Smooth muscle cell of the brain vasculature (primary cell): ENCODE measurements around the gene CYB5R3.
"Not testable (repeated sequence)": the region's sequence is repeated elsewhere in the genome, so short reads cannot be mapped to it uniquely, and the experiment has no call there.

Source experiments
- DNase-seq: peaks from one replicate; pipeline ENCODE4 v3.0.0-alpha.2; 2012; ENCODE audit warnings: low read depth, low spot score

The CYB5R3 gene

DNA sequence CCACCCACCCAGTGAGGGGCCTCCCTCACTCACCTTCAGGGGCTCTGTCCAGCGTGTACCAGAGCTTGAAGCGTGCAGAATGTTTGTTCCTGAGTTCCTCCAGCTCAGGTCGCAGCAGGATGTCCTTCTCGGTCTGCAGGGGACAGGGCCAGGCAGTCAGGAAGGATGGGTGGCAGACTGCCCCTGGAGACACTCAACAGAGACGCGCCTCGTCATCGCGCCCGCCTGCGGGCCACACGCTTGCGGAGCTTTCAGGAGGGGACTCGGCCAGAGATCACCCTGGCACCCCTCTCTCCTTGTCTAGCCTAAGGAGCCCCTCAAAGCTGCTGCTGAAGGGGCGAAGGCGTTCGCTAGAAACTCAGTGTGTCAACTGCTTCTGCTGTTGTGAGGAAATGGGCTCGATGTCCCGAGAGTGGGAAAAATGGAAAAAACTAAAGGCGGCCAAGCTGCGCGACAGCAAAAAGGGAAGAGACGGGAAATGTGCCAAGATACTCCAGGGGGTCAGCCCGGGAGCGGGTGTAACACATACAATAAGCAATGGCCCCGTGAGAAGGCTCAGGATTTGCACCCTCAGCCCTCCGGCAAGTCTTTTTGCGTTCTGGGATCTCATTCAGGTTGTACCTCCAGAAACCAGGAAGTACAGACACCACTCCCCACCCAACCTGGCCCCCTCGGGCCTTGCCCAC is 25.3 kb downstream of the CYB5R3 start:
- DNase-seq: no peak

DNA sequence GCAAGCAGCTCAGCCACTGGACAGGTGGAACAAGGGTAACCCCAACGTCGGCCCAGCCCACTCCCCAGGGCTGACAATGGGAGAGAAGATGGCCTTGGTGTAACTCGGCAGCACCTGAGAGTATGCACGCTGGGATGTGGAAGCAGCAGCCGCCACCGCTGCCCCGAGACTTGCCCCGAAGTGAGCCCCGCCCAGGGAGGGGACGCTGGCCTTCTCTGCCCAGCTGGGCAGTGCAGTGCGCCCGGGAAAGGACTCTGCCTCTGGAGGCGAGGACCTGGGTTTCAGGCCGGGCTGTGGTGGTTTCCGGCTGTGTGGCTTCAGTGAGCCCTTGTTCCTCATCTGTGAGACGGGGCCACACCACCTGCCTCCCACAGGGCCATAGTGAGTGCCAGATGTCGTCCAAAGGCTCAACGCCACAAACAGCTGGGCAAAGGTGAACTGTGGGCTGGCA is 25.9 kb downstream of the CYB5R3 start:
- no peak for DNase-seq

DNA sequence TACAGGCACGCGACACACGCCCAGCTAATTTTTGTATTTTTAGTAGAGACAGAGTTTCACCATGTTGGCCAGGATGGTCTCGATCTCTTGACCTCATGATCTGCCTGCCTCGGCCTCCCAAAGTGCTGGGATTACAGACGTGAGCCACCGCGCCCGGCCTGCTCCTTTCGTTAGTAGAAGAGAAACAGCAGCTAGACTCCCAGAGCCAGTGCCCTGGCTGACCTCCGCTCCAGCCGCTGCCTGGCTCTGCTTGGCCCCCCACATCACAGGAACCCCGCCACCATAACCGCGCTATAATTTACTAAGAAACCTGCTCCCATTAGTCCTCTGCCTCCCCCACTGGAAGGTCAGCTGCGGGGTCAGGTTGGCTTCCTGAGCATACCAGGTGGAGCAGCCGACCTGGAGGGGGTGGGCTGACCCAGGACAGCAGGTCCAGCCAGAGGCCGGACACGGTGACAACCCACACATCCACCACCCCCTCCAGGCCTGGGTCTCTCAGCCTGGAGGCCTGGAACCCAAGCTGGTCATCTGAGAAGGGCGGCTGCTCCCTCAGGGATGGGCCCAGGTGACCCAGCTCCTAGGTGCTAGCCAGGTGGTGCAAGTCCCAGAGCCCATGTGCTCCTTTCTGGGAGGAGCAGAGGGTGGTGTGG is 27.0 kb downstream of the CYB5R3 start:
- DNase-seq: no peak

DNA sequence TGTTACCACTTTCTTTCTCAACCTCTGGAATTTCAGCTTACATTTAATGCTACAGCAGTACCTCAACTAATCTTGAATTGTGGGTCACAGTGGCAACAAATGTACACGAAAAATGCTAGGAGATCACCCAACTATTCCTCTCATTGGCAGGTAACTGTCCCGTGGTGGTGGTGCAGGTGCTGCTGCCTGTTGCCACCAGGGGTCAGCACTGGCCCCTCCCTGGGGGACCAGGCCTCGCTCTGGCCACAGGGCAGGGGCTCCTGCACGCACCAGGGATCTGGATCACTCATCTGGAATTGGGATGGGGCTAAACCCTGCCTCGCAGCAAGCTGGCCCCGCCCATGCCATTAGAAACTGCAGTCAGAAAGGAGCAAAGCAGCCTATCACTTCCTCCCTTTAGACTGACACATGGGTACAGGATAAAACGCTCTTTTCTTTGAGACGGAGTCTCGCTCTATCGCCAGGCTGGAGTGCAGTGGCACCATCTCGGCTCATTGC is 27.6 kb downstream of the CYB5R3 start:
- no peak for DNase-seq

DNA sequence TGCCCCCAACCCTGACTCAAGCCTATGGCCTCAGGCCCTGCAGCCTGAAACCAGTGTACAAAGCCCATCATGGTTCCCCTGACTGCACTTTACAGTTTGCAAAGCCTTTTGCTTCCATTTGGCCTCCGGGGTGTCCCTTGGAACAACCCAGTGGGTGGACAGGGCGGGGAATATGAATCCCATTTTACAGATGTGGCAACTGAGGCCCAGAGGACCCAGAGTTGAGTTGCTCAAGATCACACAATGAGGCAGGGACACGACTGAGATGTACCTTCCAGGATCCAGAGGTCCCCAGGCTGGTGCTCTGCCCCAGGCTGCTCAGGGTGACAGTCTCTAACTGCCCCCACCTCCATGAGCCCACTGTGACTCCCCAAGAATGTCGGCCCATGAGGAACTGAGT is 29.1 kb downstream of the CYB5R3 start:
- DNase-seq: no peak

DNA sequence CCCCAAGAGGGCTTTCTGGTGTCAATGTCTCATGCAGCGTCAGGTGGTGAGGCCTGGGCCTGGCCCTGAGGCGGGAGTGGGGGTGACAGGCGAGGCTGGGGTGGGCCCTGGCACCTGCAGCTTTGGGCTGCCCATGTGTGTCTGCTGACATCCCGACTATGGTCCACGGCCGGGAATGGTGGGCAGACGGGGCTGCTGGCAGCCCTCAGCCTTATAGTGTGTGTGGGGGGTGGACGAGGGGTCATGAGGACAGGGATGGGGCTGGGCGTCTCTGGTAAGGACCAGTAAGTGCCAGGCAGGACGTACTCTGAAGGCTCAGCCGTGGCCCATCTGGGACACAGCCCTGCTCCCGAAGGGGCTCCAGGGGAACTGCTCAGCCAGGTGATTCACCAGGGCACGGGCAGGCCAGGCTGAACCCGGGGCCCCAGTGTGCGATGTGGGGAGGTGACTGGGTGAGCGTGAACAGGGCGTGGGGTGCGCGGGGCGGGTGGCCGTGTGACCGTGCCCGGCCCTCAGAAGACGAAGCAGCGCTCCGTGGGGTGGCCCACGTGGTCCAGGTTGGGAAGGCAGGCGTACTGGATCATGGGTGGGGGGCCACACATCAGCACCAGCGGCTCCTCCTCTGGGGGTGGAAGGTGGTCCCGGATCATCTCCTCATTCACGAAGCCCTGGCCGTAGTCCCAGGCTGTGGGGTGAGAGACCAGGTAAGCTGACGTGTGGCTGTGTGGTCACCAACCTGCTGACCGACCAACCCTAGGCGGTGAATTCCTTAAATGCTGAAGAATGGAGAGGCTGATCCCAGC is 29.7 kb downstream of the CYB5R3 start:
- DNase-seq: no peak

DNA sequence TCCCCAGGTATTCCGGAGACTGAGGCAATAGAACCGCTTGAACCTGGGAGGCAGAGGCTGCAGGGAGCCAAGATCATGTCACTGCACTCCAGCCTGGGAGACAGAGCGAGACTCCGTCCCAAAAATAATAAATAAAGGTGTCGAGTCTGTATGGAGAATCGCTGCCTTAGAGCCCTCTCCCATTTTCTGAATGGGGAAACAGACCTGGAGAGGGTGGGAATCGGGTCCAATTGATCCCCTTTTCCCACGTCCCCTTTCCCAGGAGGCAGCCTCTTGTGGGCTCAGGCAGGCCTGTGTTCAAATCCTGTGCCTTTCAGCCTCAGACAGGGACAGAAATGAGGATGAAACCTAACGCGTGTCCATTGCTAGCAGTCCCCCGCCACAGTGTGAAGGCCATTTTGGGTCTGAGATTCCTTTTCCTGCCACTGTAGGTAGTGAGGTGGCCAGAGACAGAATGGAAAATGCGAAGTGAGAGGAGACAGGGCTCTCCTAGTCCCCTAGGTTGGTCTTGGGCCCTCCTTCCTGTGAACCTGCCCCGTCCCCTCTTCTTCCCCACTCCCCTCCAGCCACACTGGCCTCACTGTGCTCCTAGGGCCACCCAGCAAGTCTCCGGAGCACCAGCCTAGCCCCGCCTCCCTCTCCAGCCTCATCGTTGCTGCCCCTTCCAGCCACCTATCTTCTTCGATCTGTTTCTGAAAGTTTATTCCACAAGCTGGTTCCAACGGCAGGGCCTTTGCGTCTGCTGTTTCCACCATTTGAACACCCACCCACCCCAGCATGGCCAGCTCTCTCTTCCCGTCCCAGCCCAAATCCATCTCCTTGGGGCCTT is 31.8 kb downstream of the CYB5R3 start:
- DNase-seq: no peak

DNA sequence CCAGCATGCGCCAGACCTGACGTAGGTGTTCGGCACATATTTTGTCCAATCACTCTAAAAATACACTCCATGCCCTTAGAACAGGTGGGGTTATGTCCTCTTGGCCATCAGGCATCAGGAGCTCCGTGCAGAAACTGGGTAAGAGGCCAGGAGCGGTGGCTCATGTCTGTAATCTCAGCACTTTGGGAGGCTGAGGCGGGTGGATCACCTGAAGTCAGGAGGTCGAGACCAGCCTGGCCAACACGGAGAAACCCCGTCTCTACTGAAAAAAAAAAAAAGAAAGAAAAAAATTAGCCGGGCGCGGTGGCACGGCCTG is 33.4 kb downstream of the CYB5R3 start:
- DNase-seq: not testable (repeated sequence)

DNA sequence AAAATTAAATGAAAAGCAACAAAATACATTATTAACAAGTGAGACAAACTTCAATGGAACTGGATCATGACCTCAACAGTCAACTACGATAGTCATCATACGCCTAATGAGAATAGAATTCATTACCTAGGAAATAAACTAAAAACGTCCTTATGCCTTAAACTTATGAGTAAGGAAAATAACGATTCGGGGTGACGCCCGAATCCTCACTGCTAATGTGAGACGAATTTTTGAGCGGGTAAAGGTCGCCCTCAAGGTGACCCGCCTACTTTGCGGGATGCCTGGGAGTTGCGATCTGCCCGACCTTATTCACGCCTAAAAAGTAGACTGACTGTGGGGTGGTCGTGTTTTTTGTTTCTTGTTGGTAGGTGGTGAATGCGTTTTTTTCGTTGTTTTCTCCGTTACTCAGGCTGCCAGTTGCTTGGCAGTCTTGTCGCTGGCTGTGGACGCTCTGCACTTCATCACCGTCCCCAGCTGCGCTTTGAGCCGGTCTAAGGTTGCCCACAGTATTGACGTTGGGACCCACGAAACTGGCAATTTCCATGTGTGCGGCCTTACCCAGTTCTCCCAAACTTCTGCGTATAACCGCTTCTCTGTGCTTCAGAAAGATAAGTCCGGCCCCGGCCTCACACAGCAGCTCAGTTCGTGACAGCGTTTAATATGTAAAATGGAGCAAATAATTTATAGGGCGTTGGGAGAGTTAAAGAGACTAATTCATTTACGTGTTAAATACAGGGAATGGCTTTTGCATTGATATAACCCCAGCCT is 33.9 kb downstream of the CYB5R3 start:
- peak; percentile 94 for DNase-seq

DNA sequence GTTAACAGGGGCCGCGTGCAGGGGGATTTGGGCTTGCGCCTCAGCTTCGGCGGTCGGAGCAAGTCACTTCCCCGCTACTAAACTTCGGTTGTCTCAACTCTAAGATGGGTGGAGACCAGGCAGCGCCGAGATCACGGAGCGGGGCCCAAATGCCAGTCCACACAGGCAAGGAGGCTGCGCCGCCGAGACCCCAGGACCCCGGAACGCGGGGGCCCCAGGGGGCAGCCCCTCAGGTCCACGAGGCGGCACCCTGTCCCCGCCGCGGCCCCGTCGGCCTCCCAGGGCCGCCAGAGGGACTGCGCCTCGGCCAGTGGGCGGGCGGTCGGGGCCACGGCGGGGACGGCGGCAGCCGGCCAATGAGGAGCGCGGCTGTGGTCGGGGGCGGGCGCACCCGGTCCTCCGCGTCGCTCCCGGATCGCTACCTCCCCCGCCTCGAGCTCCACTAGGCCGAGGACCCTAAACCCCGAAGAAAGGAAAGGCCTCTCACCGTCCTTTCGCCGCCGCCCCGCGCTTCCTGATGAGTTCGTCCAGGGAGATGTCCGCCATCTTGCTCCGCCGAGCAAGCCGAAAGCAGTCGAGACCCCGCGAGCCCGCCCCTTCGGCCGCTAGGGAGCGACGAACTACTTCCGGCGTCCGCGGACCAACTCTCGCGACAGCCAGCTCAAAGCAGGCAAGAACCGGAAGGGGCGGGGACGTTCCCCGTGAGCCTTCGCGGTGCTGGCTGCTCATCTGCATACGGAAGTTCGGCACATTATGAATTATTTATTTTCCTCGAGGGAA is 34.7 kb downstream of the CYB5R3 start, which contains the start of gene POLDIP3:
TSS of gene POLDIP3 (minus strand) at position 572 of the 780 bp plus-strand sequence. CDS start at position 546, 26 bp downstream.
- peak; percentile 98 for DNase-seq

DNA sequence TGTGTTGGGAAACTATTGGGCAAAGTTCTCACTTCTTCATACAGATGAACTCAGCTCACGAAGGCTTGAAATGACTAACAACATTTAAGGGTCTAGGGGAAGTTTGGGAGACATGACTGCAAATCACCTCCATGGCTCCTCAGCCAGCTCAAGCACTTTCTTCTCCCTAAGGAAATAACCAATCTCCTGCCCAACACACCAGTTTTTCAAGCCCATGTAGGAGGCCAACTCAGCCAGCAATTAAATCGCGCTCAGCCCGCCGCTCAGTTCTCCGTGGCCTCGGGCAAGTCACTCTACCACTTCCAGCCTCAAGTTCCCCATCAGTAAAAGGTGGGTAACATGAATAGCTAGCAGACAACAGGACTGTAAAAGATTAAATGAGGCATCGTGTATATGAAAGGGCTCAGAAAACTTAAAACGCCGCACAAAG is 35.3 kb downstream of the CYB5R3 start:
- DNase-seq: no peak

DNA sequence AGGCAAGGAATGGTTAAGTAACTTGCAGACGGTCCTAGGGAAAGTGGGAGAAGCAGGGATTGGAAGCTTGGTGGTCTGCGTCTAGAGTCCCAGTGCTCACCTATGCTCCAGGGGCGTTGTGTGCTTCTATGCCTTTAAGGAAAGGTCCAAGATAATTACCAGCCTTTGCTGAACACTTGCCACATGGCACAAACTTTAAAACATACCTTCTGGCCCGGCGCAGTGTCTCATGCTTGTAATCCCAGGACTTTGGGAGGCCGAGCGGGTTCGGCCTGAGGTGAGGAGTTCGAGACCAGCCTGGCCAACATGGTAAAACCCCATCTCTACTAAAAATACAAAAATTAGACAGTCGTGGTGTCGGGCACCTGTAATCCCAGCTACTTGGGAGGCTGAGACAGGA is 36.9 kb downstream of the CYB5R3 start:
- no peak for DNase-seq

DNA sequence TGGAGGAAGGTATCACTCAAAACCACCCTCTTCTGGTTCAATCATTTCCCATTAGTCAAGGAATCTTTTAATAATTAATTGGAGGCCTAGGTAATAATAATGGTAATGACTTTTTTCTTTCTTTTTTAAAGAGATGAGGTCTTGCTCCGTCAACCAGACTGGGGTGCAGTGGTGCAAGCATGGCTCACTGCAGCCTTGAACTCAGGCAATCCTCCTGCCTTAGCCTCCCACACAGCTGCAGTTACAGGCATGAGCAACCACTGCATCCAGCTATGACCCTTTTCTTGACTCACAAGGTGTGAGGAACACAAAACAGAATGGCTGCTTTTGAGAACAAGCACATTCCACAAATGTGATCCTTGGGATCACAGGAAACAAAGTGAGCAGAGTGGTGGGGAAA is 38.1 kb downstream of the CYB5R3 start:
- no peak for DNase-seq

DNA sequence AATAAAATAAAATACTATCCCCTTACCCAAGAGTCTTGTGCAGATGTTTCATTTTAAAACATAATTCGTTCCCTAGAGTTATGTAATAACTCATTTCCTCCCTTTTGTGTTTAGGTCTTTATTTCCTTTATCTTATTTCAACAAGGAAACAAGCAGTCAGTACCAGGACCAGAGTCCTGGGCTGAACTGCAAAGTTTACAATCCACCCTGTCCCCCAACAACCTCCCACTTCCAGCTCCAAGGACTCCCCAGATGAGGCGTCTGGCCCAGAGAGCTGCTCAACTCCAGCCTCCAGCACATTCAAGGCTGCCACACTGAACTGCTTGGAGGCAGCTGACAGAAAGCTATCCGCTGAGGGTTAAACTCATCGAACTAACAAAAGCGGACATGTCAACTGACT is 39.0 kb downstream of the CYB5R3 start:
- no peak for DNase-seq

DNA sequence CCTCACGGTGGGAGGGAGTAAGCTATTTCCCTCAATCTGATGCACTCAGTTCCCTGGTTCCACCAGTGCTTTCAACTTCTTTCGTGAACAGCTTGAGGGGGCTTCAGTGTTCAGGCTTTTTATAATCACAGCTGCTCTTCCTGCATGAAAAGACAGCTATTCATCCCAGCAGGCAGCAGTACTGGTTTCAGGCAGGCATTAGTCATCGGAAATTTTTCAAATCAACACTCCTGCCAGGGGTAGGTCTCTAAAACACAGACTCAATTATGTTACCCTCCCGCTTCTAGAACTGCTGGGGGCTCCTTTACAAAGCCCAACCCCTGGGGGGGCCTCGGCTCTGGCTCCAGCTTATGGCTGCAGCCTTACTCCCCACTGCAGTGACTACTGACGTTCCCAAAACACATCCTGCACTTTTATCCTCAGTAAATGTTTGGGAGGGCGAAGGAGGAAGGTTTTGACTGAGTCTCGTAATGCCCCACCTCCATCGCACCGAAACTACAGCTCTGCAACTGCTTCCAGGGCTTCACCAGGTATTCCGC is 40.3 kb downstream of the CYB5R3 start:
- peak; percentile 81 for DNase-seq

DNA sequence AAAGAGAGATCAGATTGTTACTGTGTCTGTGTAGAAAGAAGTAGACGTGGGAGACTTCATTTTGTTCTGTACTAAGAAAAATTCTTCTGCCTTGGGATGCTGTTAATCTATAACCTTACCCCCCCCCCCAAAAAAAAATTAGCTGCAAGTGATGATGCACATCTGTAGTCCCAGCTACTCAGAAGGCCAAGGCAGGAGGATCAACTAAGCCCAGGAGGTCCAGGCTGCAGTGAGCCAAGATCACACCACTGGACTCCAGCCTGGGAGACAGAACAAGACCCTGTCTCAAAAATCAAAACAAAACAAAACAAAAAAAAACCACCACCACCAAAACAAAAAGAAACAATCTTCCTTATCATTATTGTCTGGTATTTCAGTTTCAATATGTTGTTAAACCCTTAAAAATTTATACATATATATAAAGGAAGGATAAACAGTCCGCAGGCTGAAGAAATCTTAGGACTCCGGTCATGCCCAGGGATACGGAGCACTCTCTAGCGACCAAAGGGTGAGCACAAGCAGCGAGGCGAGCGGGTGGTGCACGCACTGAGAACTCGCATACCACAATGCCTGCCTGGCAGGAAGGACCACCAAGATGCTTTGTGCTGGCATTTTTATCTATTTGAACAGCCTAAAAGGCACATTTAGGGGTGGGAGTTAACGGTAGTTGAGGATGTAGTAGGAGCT is 40.9 kb downstream of the CYB5R3 start:
- no peak for DNase-seq

DNA sequence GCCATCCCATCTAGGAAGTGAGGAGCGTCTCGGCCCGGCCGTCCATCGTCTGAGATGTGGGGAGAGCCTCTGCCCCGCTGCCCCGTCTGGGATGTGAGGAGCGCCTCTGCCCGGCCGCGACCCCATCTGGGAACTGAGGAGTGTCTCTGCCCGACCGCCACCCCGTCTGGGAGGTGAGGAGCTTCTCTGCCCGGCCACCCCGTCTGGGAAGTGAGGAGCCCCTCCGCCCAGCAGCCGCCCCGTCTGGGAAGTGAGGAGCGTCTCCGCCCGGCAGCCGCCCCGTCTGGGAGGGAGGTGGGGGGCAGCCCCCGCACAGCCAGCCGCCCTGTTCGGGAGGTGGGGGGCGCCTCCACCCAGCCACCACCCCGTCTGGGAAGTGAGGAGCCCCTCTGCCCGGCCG is 41.6 kb downstream of the CYB5R3 start:
- not testable (repeated sequence) for DNase-seq

DNA sequence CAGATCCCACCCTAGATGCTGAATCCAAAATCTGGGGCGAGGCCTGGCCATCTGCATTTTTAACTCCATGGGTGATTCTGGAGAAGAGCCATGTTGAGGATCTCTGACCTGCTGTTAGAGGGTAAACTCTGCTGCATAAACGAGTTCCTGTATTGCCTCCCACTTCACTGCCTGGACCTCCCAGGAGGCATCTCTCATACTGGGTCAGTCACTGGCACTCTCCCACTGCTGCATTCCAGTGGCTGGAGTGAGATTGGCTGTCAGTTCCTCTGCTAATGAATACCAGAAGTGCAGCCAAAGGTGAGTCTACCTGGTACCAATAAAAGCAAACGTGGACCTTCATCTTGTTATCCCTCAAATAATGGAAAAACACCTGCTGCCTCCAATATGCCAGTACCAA is 44.8 kb downstream of the CYB5R3 start:
- no peak for DNase-seq

DNA sequence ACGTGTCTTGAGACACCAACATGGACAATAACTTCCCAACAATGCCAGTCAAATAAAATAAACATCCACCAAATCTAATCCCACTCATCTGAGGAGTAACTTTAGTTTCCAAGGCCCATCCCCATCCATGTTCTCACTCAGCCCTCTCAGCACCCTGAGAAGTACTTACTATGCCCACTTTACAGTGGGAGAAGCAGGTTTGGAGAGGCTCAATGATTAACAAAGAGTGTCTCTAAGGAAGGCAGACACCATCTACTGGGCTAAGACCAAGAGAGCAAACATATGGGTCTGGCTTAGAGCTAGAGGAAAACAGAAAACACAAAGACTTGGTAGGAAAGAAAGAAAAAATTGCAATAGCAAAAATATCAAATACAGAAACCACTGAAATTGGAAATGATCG is 45.8 kb downstream of the CYB5R3 start:
- no peak for DNase-seq
